ENCODE data around the gene PRG2.
"Not testable (repeated sequence)": the region's sequence is repeated elsewhere in the genome, so short reads cannot be mapped to it uniquely, and the experiment has no call there.

The PRG2 gene

GRCh38 chr11:57347336-57347735 is 43.1 kb downstream of the PRG2 start:
- no peak for DNase-seq (ENCODE audit: low read depth)

- peak; percentile 67 for DNase-seq (ENCODE audit: low read depth)
Observed at GRCh38 chr11:57345555-57346211, 44.8 kb downstream of the PRG2 start.

- no peak for DNase-seq (ENCODE audit: low read depth)
Observed at GRCh38 chr11:57344826-57345225, 45.6 kb downstream of the PRG2 start.

GRCh38 chr11:57343825-57344224 is 46.6 kb downstream of the PRG2 start:
- no peak for DNase-seq (ENCODE audit: low read depth)

- no peak for DNase-seq (ENCODE audit: low read depth)
Observed at GRCh38 chr11:57342702-57343101, 47.7 kb downstream of the PRG2 start.

- no peak for DNase-seq (ENCODE audit: low read depth)
Observed at GRCh38 chr11:57341250-57341808, 49.1 kb downstream of the PRG2 start.

- DNase-seq (ENCODE audit: low read depth): peak; percentile 58
Observed at GRCh38 chr11:57340039-57340615, 50.3 kb downstream of the PRG2 start.

GRCh38 chr11:57339328-57339727 is 51.1 kb downstream of the PRG2 start:
- DNase-seq (ENCODE audit: low read depth): no peak

GRCh38 chr11:57338142-57338541 is 52.3 kb downstream of the PRG2 start, which contains the start of gene P2RX3:
TSS of gene P2RX3 (plus strand) at chr11:57338352. CDS start at chr11:57338551, 199 bp downstream.
- DNase-seq (ENCODE audit: low read depth): no peak

- not testable (repeated sequence) for DNase-seq (ENCODE audit: low read depth)
Observed at GRCh38 chr11:57336856-57337255, 53.6 kb downstream of the PRG2 start.
